ENCODE results near the gene EML6.

- TF ChIP-seq CTCF (IDR thresholded peaks at IDR 0.05) = no peak
- TF ChIP-seq POLR2A (IDR thresholded peaks at IDR 0.05) = no peak
- no peak for TF ChIP-seq EP300 (IDR thresholded peaks at IDR 0.05)
These were observed 36.8 kb downstream of the EML6 start for GRCh38 chr2:54760310-54760709.

All from gastroesophageal sphincter (tissue), 3 donors.